Measurements from ENCODE around the gene AGBL3.

Gene AGBL3

GRCh38 chr7:135094472-135095237 lies 108.3 kb downstream of the AGBL3 start:
- H3K27ac Mint-ChIP-seq, result no peak overlapping the region
- no peak overlapping the region for H3K4me3 Mint-ChIP-seq
- H3K27me3 Mint-ChIP-seq (ENCODE audit: low read depth, poor library complexity), result no peaks in the 10 kb centered on the region
- H3K9me3 Mint-ChIP-seq, result peaks cover under 1% of the 10 kb centered on the region
- no peak for TF ChIP-seq CTCF (IDR thresholded peaks at IDR 0.05)
- peaks cover 2% of the 10 kb centered on the region for H3K36me3 Mint-ChIP-seq (ENCODE audit: low read depth)
- peaks cover 5% of the 10 kb centered on the region for H3K4me1 Mint-ChIP-seq
- DNase-seq, result no peak

- Mint-ChIP-seq H3K4me1 (peaks cover 5% of the 10 kb centered on the region), H3K36me3 (ENCODE audit: low read depth) (no peaks in the 10 kb centered on the region), H3K9me3 (no peaks in the 10 kb centered on the region), H3K27me3 (ENCODE audit: low read depth, poor library complexity) (no peaks in the 10 kb centered on the region), H3K4me3 (no peak overlapping the region), H3K27ac (no peak overlapping the region)
- TF ChIP-seq CTCF (IDR thresholded peaks at IDR 0.05), result no peak
- DNase-seq, result no peak
These were observed 109.1 kb downstream of the AGBL3 start for GRCh38 chr7:135095450-135095849.

- Mint-ChIP-seq H3K27me3 (ENCODE audit: low read depth, poor library complexity) (no peaks in the 10 kb centered on the region), H3K36me3 (ENCODE audit: low read depth) (no peaks in the 10 kb centered on the region), H3K4me1 (peaks cover 5% of the 10 kb centered on the region), H3K9me3 (no peaks in the 10 kb centered on the region), H3K4me3 (no peak overlapping the region), H3K27ac (no peak overlapping the region)
- no peak for TF ChIP-seq CTCF (IDR thresholded peaks at IDR 0.05)
- DNase-seq, result no peak
These were observed 112.1 kb downstream of the AGBL3 start for GRCh38 chr7:135098391-135098790.

GRCh38 chr7:135100856-135101255 lies 114.5 kb downstream of the AGBL3 start:
- H3K27ac Mint-ChIP-seq, result no peak overlapping the region
- no peak overlapping the region for H3K4me3 Mint-ChIP-seq
- DNase-seq, result no peak
- TF ChIP-seq CTCF (IDR thresholded peaks at IDR 0.05), result no peak
- peaks cover 4% of the 10 kb centered on the region for H3K36me3 Mint-ChIP-seq (ENCODE audit: low read depth)
- H3K9me3 Mint-ChIP-seq, result peaks cover 15% of the 10 kb centered on the region
- H3K27me3 Mint-ChIP-seq (ENCODE audit: low read depth, poor library complexity), result no peaks in the 10 kb centered on the region
- no peaks in the 10 kb centered on the region for H3K4me1 Mint-ChIP-seq

GRCh38 chr7:135102372-135102771 lies 116.1 kb downstream of the AGBL3 start:
- H3K27ac Mint-ChIP-seq, result no peak overlapping the region
- no peak for TF ChIP-seq CTCF (IDR thresholded peaks at IDR 0.05)
- DNase-seq, result no peak
- H3K4me1 Mint-ChIP-seq, result no peaks in the 10 kb centered on the region
- H3K27me3 Mint-ChIP-seq (ENCODE audit: low read depth, poor library complexity), result peaks cover 5% of the 10 kb centered on the region
- H3K4me3 Mint-ChIP-seq, result no peak overlapping the region
- peaks cover 19% of the 10 kb centered on the region for H3K9me3 Mint-ChIP-seq
- peaks cover 6% of the 10 kb centered on the region for H3K36me3 Mint-ChIP-seq (ENCODE audit: low read depth)

- Mint-ChIP-seq H3K27me3 (ENCODE audit: low read depth, poor library complexity) (peaks cover 11% of the 10 kb centered on the region), H3K9me3 (peaks cover 15% of the 10 kb centered on the region), H3K4me1 (no peaks in the 10 kb centered on the region), H3K27ac (no peak overlapping the region), H3K36me3 (ENCODE audit: low read depth) (peaks cover 6% of the 10 kb centered on the region), H3K4me3 (no peak overlapping the region)
- no peak for DNase-seq
- TF ChIP-seq CTCF (IDR thresholded peaks at IDR 0.05), result no peak
These were observed 123.3 kb downstream of the AGBL3 start for GRCh38 chr7:135109562-135109961.

Data from nephron progenitor cell (in vitro differentiated cells).